IMR-90 (cell line): ENCODE measurements around the gene GZMM. TPM values are rescaled to one million over a fixed set of nuclear protein-coding genes. Genes with fewer than 3 reads are reported as not detected.

Source experiments
- ATAC-seq: fragments of 200-7000 bp; cut with Tn5 transposase; 2 replicates; pipeline ENCODE4 v1.9.1; 2020; ENCODE audit warnings: low read depth, mild to moderate bottlenecking, moderate library complexity
- BruUV-seq: library from RNA; stranded (reverse); fragments of 400-500 nt; replicated peaks from 2 replicates; lab custom pipeline; 2021; lab: Mats Ljungman, UMichigan
- CTCF ChIA-PET: fragments of 300-600 bp; formaldehyde crosslinking; extraction: SDS; loops from one replicate; lab custom pipeline; 2021; ENCODE audit warnings: antibody characterized with exemption; lab: Yijun Ruan, JAX
- POLR2A ChIA-PET: fragments of 300-600 bp; sonication (Branson Sonifier 250); formaldehyde crosslinking; loops from one replicate; lab custom pipeline; 2022; ENCODE audit warnings: antibody characterized with exemption; ENCODE audit not compliant: unreplicated experiment; lab: Charles Lee
- DNase-seq: peaks from one replicate; pipeline ENCODE4 v3.0.0; 2013
- H2AFZ ChIP-seq: replicated peaks from 2 replicates; pipeline ENCODE3; 2013; ENCODE audit warnings: low read length, mild to moderate bottlenecking; ENCODE audit not compliant: poor library complexity
- H2AK5ac ChIP-seq: 2 replicates; pipeline ENCODE4 v1.6.1; 2013; ENCODE audit warnings: low read depth, low read length, inconsistent platforms
- H2AK9ac ChIP-seq: replicated peaks from 2 replicates; pipeline ENCODE3; 2013; ENCODE audit warnings: mild to moderate bottlenecking, low read depth, low read length, moderate library complexity; ENCODE audit not compliant: poor library complexity
- H2BK120ac ChIP-seq: 2 replicates; pipeline ENCODE4 v1.6.1; 2013; ENCODE audit warnings: low read depth, low read length, inconsistent platforms
- H2BK15ac ChIP-seq: 3 replicates; pipeline ENCODE4 v1.6.1; 2013; ENCODE audit warnings: low read depth, low read length, inconsistent platforms
- H2BK20ac ChIP-seq: 2 replicates; pipeline ENCODE4 v1.6.1; 2013; ENCODE audit warnings: low read depth, mild to moderate bottlenecking, inconsistent platforms, low read length, moderate library complexity
- H2BK5ac ChIP-seq: 2 replicates; pipeline ENCODE4 v1.6.1; 2013; ENCODE audit warnings: mild to moderate bottlenecking, low read depth, low read length, inconsistent platforms; ENCODE audit not compliant: poor library complexity, severe bottlenecking
- H3K14ac ChIP-seq: replicated peaks from 2 replicates; pipeline ENCODE4 v1.6.1; 2013; ENCODE audit warnings: low read depth, low read length, inconsistent platforms
- H3K18ac ChIP-seq: 2 replicates; pipeline ENCODE4 v1.6.1; 2013; ENCODE audit warnings: low read depth, low read length, control low read depth
- H3K23ac ChIP-seq: 2 replicates; pipeline ENCODE4 v1.6.1; 2013; ENCODE audit warnings: low read depth, low read length, inconsistent platforms
- H3K27ac ChIP-seq: 2 replicates; pipeline ENCODE4 v1.5.1; 2013; ENCODE audit warnings: mild to moderate bottlenecking, control low read depth, low read length; ENCODE audit not compliant: insufficient read depth
- H3K27me3 ChIP-seq: 2 replicates; pipeline ENCODE4 v1.6.1; 2013; ENCODE audit warnings: low read length; ENCODE audit not compliant: control insufficient read depth, insufficient read depth
- H3K36me3 ChIP-seq: 2 replicates; pipeline ENCODE4 v1.6.1; 2013; ENCODE audit warnings: low read length, mixed read lengths; ENCODE audit not compliant: control insufficient read depth, insufficient read depth
- H3K4ac ChIP-seq: 2 replicates; pipeline ENCODE4 v1.6.1; 2013; ENCODE audit warnings: low read depth, low read length, inconsistent platforms
- H3K4me1 ChIP-seq: 2 replicates; pipeline ENCODE4 v1.6.1; 2013; ENCODE audit warnings: low read length, mixed read lengths; ENCODE audit not compliant: control insufficient read depth, insufficient read depth
- H3K4me2 ChIP-seq: 2 replicates; pipeline ENCODE4 v1.6.1; 2013; ENCODE audit warnings: low read depth, mild to moderate bottlenecking, control low read depth, low read length, moderate library complexity
- H3K4me3 ChIP-seq: 2 replicates; pipeline ENCODE4 v1.5.1; 2013; ENCODE audit warnings: low read depth, mild to moderate bottlenecking, control low read depth, low read length, moderate library complexity; ENCODE audit not compliant: insufficient read depth
- H3K56ac ChIP-seq: 2 replicates; pipeline ENCODE4 v1.6.1; 2013; ENCODE audit warnings: low read length, inconsistent platforms; ENCODE audit not compliant: insufficient read depth; ENCODE audit errors: extremely low read depth
- H3K79me1 ChIP-seq, 2 experiments: 2 replicates each; pipeline ENCODE4 v1.6.1; 2013; ENCODE audit warnings: low read length in 2 of 2, inconsistent platforms in 1 of 2, low read depth in 1 of 2
- H3K9ac ChIP-seq: 2 replicates; pipeline ENCODE4 v1.6.1; 2013; ENCODE audit warnings: low read depth, low read length, control low read depth
- H3K9me1 ChIP-seq: 2 replicates; pipeline ENCODE4 v1.6.1; 2013; ENCODE audit warnings: low read length, inconsistent platforms; ENCODE audit not compliant: insufficient read depth
- H3K9me3 ChIP-seq: 2 replicates; pipeline ENCODE4 v1.6.1; 2013; ENCODE audit warnings: low read length; ENCODE audit not compliant: control insufficient read depth, insufficient read depth
- H4K20me1 ChIP-seq: 2 replicates; pipeline ENCODE4 v1.6.1; 2013; ENCODE audit warnings: low read length, inconsistent platforms; ENCODE audit not compliant: insufficient read depth
- H4K5ac ChIP-seq: 2 replicates; pipeline ENCODE4 v1.6.1; 2013; ENCODE audit warnings: mild to moderate bottlenecking, low read depth, low read length, control low read depth
- H4K8ac ChIP-seq, 2 experiments: 2 replicates each; pipeline ENCODE4 v1.6.1; 2013; ENCODE audit warnings: low read depth in 2 of 2, low read length in 2 of 2, control low read depth in 1 of 2, inconsistent platforms in 1 of 2
- H4K91ac ChIP-seq: 2 replicates; pipeline ENCODE4 v1.6.1; 2013; ENCODE audit warnings: low read depth, low read length, inconsistent platforms; ENCODE audit not compliant: insufficient read depth
- BHLHE40 ChIP-seq: fragments of 150-350 bp; IDR thresholded peaks from 2 replicates; pipeline ENCODE4 v1.6.1; 2016; ENCODE audit warnings: mild to moderate bottlenecking, low read depth, low read length
- CEBPB ChIP-seq: IDR thresholded peaks from 2 replicates; pipeline ENCODE4 v1.6.1; 2012; ENCODE audit warnings: low read depth, low read length, improper control_type of control experiment
- CHD1 ChIP-seq: IDR thresholded peaks from 2 replicates; pipeline ENCODE4 v1.6.1; 2012; ENCODE audit warnings: low read depth, low read length, improper control_type of control experiment
- FOS ChIP-seq: fragments of 150-350 bp; IDR thresholded peaks from 2 replicates; pipeline ENCODE4 v1.6.1; 2016; ENCODE audit warnings: low read depth, low read length
- MAZ ChIP-seq: IDR thresholded peaks from 2 replicates; pipeline ENCODE4 v1.6.1; 2012; ENCODE audit warnings: low read depth, mild to moderate bottlenecking, low read length, improper control_type of control experiment, moderate library complexity, borderline replicate concordance
- MXI1 ChIP-seq: IDR thresholded peaks from 2 replicates; pipeline ENCODE4 v1.6.1; 2012; ENCODE audit warnings: low read depth, mild to moderate bottlenecking, low read length, moderate library complexity, borderline replicate concordance
- NFE2L2 ChIP-seq: fragments of 150-350 bp; IDR thresholded peaks from 2 replicates; pipeline ENCODE4 v1.6.1; 2016; ENCODE audit warnings: low read depth, mild to moderate bottlenecking, low read length
- POLR2A ChIP-seq: IDR thresholded peaks from 2 replicates; pipeline ENCODE4 v1.6.1; 2012; ENCODE audit warnings: mild to moderate bottlenecking, low read depth, low read length
- RAD21 ChIP-seq: IDR thresholded peaks from 2 replicates; pipeline ENCODE4 v1.6.1; 2012; ENCODE audit warnings: low read length, improper control_type of control experiment
- RCOR1 ChIP-seq: IDR thresholded peaks from 2 replicates; pipeline ENCODE4 v1.6.1; 2012; ENCODE audit warnings: mild to moderate bottlenecking, low read length, improper control_type of control experiment; ENCODE audit not compliant: insufficient replicate concordance
- RFX5 ChIP-seq: IDR thresholded peaks from 2 replicates; pipeline ENCODE4 v1.8.0; 2012; ENCODE audit warnings: low read depth, mild to moderate bottlenecking, low read length, moderate library complexity
- SMC3 ChIP-seq: fragments of 150-350 bp; IDR thresholded peaks from 2 replicates; pipeline ENCODE4 v1.6.1; 2016; ENCODE audit warnings: low read depth, mild to moderate bottlenecking, antibody characterized with exemption, low read length, moderate library complexity
- WGBS, 2 experiments: methylation state at CpG; one replicate each; pipeline versions ENCODE4 v1.1.5 to v1.1.7; 2013; ENCODE audit warnings: missing lambda C conversion rate in 2 of 2; ENCODE audit not compliant: insufficient read length in 1 of 2; ENCODE audit errors: extremely low coverage in 2 of 2; 5-methylcytosine and 5-hydroxymethylcytosine counted together
- dilution Hi-C: fragments of 300-500 bp; cut with HindIII; formaldehyde crosslinking; loops from one replicate; pipeline ENCODE4 v1.14.3; 2018; ENCODE audit warnings: low sequenced_read_pairs; ENCODE audit not compliant: unreplicated experiment
- in situ Hi-C: fragments of 300-500 bp; cut with MboI; formaldehyde crosslinking; loops from 3 replicates; pipeline ENCODE4 v1.14.3; 2019; ENCODE audit warnings: low sequenced_read_pairs, inconsistent platforms, mixed read lengths
- intact Hi-C: fragments of 100-400 bp; cut with micrococcal nuclease; formaldehyde crosslinking; loops from 2 replicates; pipeline ENCODE4 v1.10.0; 2022
- polyA plus RNA-seq, 3 experiments: library from polyadenylated mRNA; depleted of rRNA; stranded (reverse); fragments of >200 nt; gene quantifications; 2 replicates each; pipeline ENCODE4 v1.2.3, GENCODE V29; 2012; ENCODE audit warnings: low replicate concordance in 1 of 3
- total RNA-seq: library from RNA; depleted of rRNA; stranded (reverse); fragments of >200 nt; gene quantifications from 2 replicates; pipeline ENCODE4 v1.2.3, GENCODE V29; 2012
- TF ChIP-seq, protein P1 (sequence below): conservative IDR thresholded peaks from 2 replicates; pipeline ENCODE4 v1.5.1; 2012; ENCODE audit warnings: mild to moderate bottlenecking, low read depth, low read length, improper control_type of control experiment
- TF ChIP-seq, protein P2 (sequence below): fragments of 150-350 bp; IDR thresholded peaks from 2 replicates; pipeline ENCODE4 v1.6.1; 2016; ENCODE audit warnings: low read depth, mild to moderate bottlenecking, low read length, moderate library complexity, borderline replicate concordance

GZMM gene
- total and polyA plus RNA-seq, 2 of the 4 experiments (the other 2 are of a cell fraction) = 0.24 TPM; not detected in 1

DNA sequence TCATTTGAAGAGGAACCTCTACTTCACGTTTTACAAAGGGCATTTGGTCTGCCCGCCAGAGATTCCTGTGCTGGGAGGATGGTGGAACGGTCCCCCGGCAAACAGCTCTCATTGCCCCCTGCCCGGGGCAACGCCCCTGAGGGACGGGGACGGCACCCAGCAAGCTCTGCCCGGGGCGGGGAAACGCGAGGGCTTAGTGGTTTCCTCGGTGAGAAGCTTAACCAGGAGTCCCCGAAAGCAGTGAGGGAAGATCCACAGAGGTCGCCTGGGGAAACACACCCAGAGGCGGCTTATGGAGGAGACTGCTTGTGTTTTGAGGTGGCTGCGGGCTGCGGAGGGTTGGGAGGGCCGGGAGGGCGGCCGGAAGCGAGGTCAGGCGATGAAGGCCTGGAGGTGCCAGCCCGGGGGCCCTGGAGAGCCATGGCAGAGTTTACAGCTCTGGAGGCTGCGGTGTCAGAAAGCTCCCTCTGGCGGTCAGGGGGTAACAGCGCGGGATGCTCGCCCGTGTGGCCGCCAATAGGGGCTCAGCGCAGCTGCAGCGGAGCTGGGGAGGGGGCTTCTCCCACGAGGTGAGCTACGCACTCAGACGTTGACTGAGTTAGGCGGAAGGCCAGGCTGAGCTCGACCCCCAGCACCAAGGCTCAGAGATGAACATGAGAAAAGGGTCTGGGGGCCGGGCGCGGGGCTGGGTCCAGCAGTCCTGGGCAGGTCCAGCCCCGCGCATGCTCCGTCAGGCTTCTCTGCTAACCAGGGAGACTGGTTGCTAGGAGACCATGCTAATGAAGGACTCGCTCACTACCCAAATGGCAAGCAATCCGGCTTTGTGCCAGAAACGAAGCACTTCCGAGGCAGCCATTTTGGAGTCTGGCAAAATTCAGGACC lies 37.2 kb upstream of the GZMM start:
- peak overlapping the region; percentile 80 for H2BK5ac ChIP-seq
- H3K36me3 ChIP-seq = no peaks in the 10 kb centered on the region; the same call in 1 of the 2 replicates
- no peak overlapping the region; the same call in 2 of the 3 replicates for H2BK15ac ChIP-seq
- intact Hi-C loops = loop anchor here (5.0 kb wide), 1 partner anchor 124 kb away; no protein-coding TSS in a partner anchor
- H3K18ac ChIP-seq = peak overlapping the region; percentile 64
- peak overlapping the region; percentile 94 for H2AK9ac ChIP-seq
- no TSS peak for BruUV-seq
- peak overlapping the region; percentile 88; the same call in 1 of the 2 replicates for H3K23ac ChIP-seq
- H3K9me3 ChIP-seq = no peaks in the 10 kb centered on the region
- peaks cover 12% of the 10 kb centered on the region for H3K4me1 ChIP-seq
- DNase-seq (peak; percentile 84), ATAC-seq (peak; percentile 82)
- H3K4me2 ChIP-seq = peak overlapping the region; percentile 65
- CTCF ChIA-PET = interaction anchor here (1.0 to 1.6 kb wide), 3 partner anchors 11 to 20 kb away, joined by 3 to 8 read pairs (median 7); no protein-coding TSS in a partner anchor
- peaks cover 3% of the 10 kb centered on the region; the same call in 1 of the 2 replicates for H3K9me1 ChIP-seq
- H3K27ac ChIP-seq = peak overlapping the region; percentile 80
- dilution Hi-C loops = no loop called here
- no peaks in the 10 kb centered on the region for H3K27me3 ChIP-seq
- 6% methylated on average over 15 of the region's 48 CpGs; no CpG with 5 or more reads in 1 of the 2 experiments for WGBS, 2 experiments
- H3K14ac ChIP-seq = peak overlapping the region; percentile 79
- H3K9ac ChIP-seq = peak overlapping the region; percentile 65
- H2AK5ac ChIP-seq = peak overlapping the region; percentile 21; the same call in 1 of the 2 replicates
- peak overlapping the region; percentile 65 for H3K4me3 ChIP-seq
- no peaks in the 10 kb centered on the region for H4K20me1 ChIP-seq
- H3K4ac ChIP-seq = peak overlapping the region; percentile 82
- peak overlapping the region; percentile 74 for H4K91ac ChIP-seq
- in situ Hi-C loops = no loop called here
- H3K79me1 ChIP-seq = peaks cover 0 to 24% of the 10 kb centered on the region in 2 experiments; a peak in 2 of 4 replicates
- peak overlapping the region; percentile 89 for H4K5ac ChIP-seq
- peak overlapping the region; percentile 18 to 96 for H4K8ac ChIP-seq
- POLR2A ChIA-PET = interaction anchor here (0.6 kb wide), 1 partner anchor 20 kb away, joined by 3 read pairs; no protein-coding TSS in a partner anchor
- peak overlapping the region; percentile 55 for H2BK20ac ChIP-seq
- H3K56ac ChIP-seq = peak overlapping the region; percentile 92
- H2AFZ ChIP-seq = peak overlapping the region; percentile 99
- peak overlapping the region; percentile 91 for H2BK120ac ChIP-seq
- TF ChIP-seq CHD1 = no peak
- 0 out of 2 replicates have a peak, but pooled peaks have one; percentile 17 for TF ChIP-seq CEBPB
- TF ChIP-seq, protein P1, sequence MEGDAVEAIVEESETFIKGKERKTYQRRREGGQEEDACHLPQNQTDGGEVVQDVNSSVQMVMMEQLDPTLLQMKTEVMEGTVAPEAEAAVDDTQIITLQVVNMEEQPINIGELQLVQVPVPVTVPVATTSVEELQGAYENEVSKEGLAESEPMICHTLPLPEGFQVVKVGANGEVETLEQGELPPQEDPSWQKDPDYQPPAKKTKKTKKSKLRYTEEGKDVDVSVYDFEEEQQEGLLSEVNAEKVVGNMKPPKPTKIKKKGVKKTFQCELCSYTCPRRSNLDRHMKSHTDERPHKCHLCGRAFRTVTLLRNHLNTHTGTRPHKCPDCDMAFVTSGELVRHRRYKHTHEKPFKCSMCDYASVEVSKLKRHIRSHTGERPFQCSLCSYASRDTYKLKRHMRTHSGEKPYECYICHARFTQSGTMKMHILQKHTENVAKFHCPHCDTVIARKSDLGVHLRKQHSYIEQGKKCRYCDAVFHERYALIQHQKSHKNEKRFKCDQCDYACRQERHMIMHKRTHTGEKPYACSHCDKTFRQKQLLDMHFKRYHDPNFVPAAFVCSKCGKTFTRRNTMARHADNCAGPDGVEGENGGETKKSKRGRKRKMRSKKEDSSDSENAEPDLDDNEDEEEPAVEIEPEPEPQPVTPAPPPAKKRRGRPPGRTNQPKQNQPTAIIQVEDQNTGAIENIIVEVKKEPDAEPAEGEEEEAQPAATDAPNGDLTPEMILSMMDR = peak; percentile 99
- no peak for TF ChIP-seq NFE2L2
- TF ChIP-seq FOS = no peak
- TF ChIP-seq, protein P2, sequence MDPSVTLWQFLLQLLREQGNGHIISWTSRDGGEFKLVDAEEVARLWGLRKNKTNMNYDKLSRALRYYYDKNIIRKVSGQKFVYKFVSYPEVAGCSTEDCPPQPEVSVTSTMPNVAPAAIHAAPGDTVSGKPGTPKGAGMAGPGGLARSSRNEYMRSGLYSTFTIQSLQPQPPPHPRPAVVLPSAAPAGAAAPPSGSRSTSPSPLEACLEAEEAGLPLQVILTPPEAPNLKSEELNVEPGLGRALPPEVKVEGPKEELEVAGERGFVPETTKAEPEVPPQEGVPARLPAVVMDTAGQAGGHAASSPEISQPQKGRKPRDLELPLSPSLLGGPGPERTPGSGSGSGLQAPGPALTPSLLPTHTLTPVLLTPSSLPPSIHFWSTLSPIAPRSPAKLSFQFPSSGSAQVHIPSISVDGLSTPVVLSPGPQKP = no peak
- TF ChIP-seq BHLHE40 = no peak; the same call in 1 of the 2 replicates
- no peak for TF ChIP-seq POLR2A
- TF ChIP-seq RFX5 = no peak
- TF ChIP-seq RCOR1 = peak; percentile 39
- TF ChIP-seq SMC3 = peak; percentile 57
- peak; percentile 81; the same call in 1 of the 2 replicates for TF ChIP-seq MAZ
- 0 out of 2 replicates have a peak, but pooled peaks have one; percentile 17 for TF ChIP-seq MXI1
- peak; percentile 68 for TF ChIP-seq RAD21
